WTC11 (cell line): ENCODE results near the gene CSNK1G1. TPM values are rescaled to one million over a fixed set of nuclear protein-coding genes. Genes with fewer than 3 reads are reported as not detected.

Experiments
- ATAC-seq: fragments of 200-7000 bp; cut with Tn5 transposase; 2 replicates; pipeline ENCODE4 v1.10.0; 2021; ENCODE audit warnings: mild to moderate bottlenecking, moderate library complexity
- CTCF ChIA-PET: fragments of 300-600 bp; sonication (Branson Sonifier 250); formaldehyde crosslinking; loops from one replicate; lab custom pipeline; 2021; ENCODE audit warnings: antibody characterized with exemption; lab: Charles Lee
- POLR2A ChIA-PET: fragments of 350-600 bp; sonication (Branson Sonifier 250); formaldehyde crosslinking; loops from one replicate; lab custom pipeline; 2021; ENCODE audit warnings: antibody characterized with exemption; lab: Charles Lee
- DNase-seq: peaks from one replicate; pipeline ENCODE4 v3.0.0; 2021; ENCODE audit warnings: low spot score
- H3K27ac Mint-ChIP-seq: 2 replicates; pipeline ENCODE4 v1.8.0; 2021; ENCODE audit warnings: mixed read lengths
- H3K27me3 Mint-ChIP-seq: 2 replicates; pipeline ENCODE4 v1.8.0; 2021; ENCODE audit warnings: low read depth, mild to moderate bottlenecking, moderate library complexity, mixed read lengths
- H3K36me3 Mint-ChIP-seq: 2 replicates; pipeline ENCODE4 v1.8.0; 2021; ENCODE audit warnings: mixed read lengths
- H3K4me1 Mint-ChIP-seq: 2 replicates; pipeline ENCODE4 v1.8.0; 2022; ENCODE audit warnings: mixed read lengths
- H3K4me3 Mint-ChIP-seq: 2 replicates; pipeline ENCODE4 v1.8.0; 2021; ENCODE audit warnings: mild to moderate bottlenecking, moderate library complexity, mixed read lengths
- H3K9me3 Mint-ChIP-seq: 2 replicates; pipeline ENCODE4 v1.8.0; 2021; ENCODE audit warnings: mixed read lengths
- ATF3 ChIP-seq: sonication (generic); formaldehyde crosslinking; conservative IDR thresholded peaks from 2 replicates; pipeline ENCODE4 v1.8.1; 2022; ENCODE audit warnings: mild to moderate bottlenecking, missing genetic modification reagents
- ERG ChIP-seq: fragments of 250-450 bp; sonication (Bioruptor Pico); IDR thresholded peaks from 2 replicates; pipeline ENCODE4 v1.8.0; 2021; ENCODE audit warnings: mild to moderate bottlenecking
- ETV6 ChIP-seq: sonication (generic); formaldehyde crosslinking; IDR thresholded peaks from 2 replicates; pipeline ENCODE4 v1.8.1; 2022; ENCODE audit warnings: mild to moderate bottlenecking, missing genetic modification reagents
- GTF2I ChIP-seq: fragments of 250-450 bp; sonication (Bioruptor Pico); conservative IDR thresholded peaks from 2 replicates; pipeline ENCODE4 v1.4.0; 2021; ENCODE audit warnings: mild to moderate bottlenecking
- HMGA2 ChIP-seq: fragments of 250-450 bp; sonication (Bioruptor Pico); IDR thresholded peaks from 2 replicates; pipeline ENCODE4 v1.4.0; 2021; ENCODE audit warnings: mild to moderate bottlenecking, moderate library complexity
- JUN ChIP-seq: sonication (generic); formaldehyde crosslinking; IDR thresholded peaks from 2 replicates; pipeline ENCODE4 v1.8.0; 2023; ENCODE audit warnings: mild to moderate bottlenecking, missing genetic modification reagents
- KAT7 ChIP-seq: sonication (generic); formaldehyde crosslinking; IDR thresholded peaks from 2 replicates; pipeline ENCODE4 v1.8.1; 2023; ENCODE audit warnings: missing genetic modification reagents, mild to moderate bottlenecking, borderline replicate concordance
- OVOL2 ChIP-seq: fragments of 250-450 bp; sonication (Bioruptor Pico); IDR thresholded peaks from 2 replicates; pipeline ENCODE4 v1.9.0; 2021; ENCODE audit warnings: mild to moderate bottlenecking, borderline replicate concordance
- RELA ChIP-seq: sonication (generic); formaldehyde crosslinking; IDR thresholded peaks from 2 replicates; pipeline ENCODE4 v1.8.1; 2022; ENCODE audit warnings: missing genetic modification reagents, mild to moderate bottlenecking, borderline replicate concordance
- SMAD3 ChIP-seq: sonication (generic); formaldehyde crosslinking; IDR thresholded peaks from 2 replicates; pipeline ENCODE4 v1.8.0; 2022; ENCODE audit warnings: missing genetic modification reagents, mild to moderate bottlenecking, borderline replicate concordance
- ZNF532 ChIP-seq: fragments of 250-450 bp; sonication (Bioruptor Pico); IDR thresholded peaks from 2 replicates; pipeline ENCODE4 v1.9.0; 2021; ENCODE audit warnings: mild to moderate bottlenecking, borderline replicate concordance
- total RNA-seq: library from RNA; stranded (reverse); gene quantifications from 3 replicates; pipeline ENCODE4 v1.2.3, GENCODE V29; 2021
- TF ChIP-seq, protein P1 (sequence below): fragments of 200-600 bp; IDR thresholded peaks from 2 replicates; pipeline ENCODE4 v1.8.0; 2022; ENCODE audit warnings: antibody characterized with exemption
- TF ChIP-seq, protein P2 (sequence below): sonication (generic); formaldehyde crosslinking; IDR thresholded peaks from 2 replicates; pipeline ENCODE4 v1.8.0; 2022; ENCODE audit warnings: mild to moderate bottlenecking, missing genetic modification reagents

CSNK1G1 gene
- total RNA-seq, 1 experiment from 2014 or later = 19.3 TPM

- TF ChIP-seq, protein P1, sequence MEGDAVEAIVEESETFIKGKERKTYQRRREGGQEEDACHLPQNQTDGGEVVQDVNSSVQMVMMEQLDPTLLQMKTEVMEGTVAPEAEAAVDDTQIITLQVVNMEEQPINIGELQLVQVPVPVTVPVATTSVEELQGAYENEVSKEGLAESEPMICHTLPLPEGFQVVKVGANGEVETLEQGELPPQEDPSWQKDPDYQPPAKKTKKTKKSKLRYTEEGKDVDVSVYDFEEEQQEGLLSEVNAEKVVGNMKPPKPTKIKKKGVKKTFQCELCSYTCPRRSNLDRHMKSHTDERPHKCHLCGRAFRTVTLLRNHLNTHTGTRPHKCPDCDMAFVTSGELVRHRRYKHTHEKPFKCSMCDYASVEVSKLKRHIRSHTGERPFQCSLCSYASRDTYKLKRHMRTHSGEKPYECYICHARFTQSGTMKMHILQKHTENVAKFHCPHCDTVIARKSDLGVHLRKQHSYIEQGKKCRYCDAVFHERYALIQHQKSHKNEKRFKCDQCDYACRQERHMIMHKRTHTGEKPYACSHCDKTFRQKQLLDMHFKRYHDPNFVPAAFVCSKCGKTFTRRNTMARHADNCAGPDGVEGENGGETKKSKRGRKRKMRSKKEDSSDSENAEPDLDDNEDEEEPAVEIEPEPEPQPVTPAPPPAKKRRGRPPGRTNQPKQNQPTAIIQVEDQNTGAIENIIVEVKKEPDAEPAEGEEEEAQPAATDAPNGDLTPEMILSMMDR = no peak
- TF ChIP-seq ETV6 (CRISPR knock-in tag) (no peak), JUN (no peak), HMGA2 (CRISPR knock-in tag) (no peak), OVOL2 (CRISPR knock-in tag) (no peak), ERG (CRISPR knock-in tag) (no peak), GTF2I (CRISPR knock-in tag) (no peak), KAT7 (CRISPR knock-in tag) (no peak)
Observed at GRCh38 chr15:64286473-64286872, 69.5 kb downstream of the CSNK1G1 start (continued).

DNA sequence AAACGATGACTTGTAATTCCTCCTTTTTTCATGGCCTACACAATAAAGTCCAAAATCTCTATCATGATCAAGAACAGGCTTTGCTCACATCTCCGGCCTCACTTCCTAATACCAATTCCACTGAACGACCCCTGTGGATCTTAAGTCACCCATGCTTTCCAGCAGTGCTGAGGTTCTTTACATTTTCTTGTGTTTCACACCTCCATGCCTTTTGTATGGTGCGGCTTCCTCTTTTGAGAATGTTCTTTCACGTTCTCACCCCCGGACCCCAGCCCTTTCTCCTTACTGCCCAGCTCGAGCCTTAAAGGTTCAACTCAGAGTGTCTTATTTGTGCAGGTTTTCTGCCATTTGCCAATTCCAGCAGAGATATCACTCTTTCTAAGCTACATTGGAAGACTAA, 70.1 kb downstream of the CSNK1G1 start:
- no peak for DNase-seq
- CTCF ChIA-PET = interaction anchor here (0.5 kb wide), 1 partner anchor 85 kb away, joined by 3 read pairs; no protein-coding TSS in a partner anchor
- no peak overlapping the region for H3K4me3 Mint-ChIP-seq
- POLR2A ChIA-PET = no interaction called here
- no peaks in the 10 kb centered on the region for H3K36me3 Mint-ChIP-seq
- H3K4me1 Mint-ChIP-seq = peaks cover 9% of the 10 kb centered on the region; the same call in 1 of the 2 replicates
- TF ChIP-seq ATF3 = no peak
- TF ChIP-seq, all 79 proteins: peak for 0
- H3K27ac Mint-ChIP-seq = peak overlapping the region; percentile 29
- ATAC-seq = peak; percentile 36; the same call in 1 of the 2 replicates
- H3K27me3 Mint-ChIP-seq = no peaks in the 10 kb centered on the region
- H3K9me3 Mint-ChIP-seq = peaks cover 3% of the 10 kb centered on the region; the same call in 1 of the 2 replicates

- POLR2A ChIA-PET = no interaction called here
- DNase-seq = no peak
- TF ChIP-seq ZNF532 (CRISPR knock-in tag) = no peak
- TF ChIP-seq, protein P2, sequence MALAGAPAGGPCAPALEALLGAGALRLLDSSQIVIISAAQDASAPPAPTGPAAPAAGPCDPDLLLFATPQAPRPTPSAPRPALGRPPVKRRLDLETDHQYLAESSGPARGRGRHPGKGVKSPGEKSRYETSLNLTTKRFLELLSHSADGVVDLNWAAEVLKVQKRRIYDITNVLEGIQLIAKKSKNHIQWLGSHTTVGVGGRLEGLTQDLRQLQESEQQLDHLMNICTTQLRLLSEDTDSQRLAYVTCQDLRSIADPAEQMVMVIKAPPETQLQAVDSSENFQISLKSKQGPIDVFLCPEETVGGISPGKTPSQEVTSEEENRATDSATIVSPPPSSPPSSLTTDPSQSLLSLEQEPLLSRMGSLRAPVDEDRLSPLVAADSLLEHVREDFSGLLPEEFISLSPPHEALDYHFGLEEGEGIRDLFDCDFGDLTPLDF (CRISPR knock-in tag) = no peak
- no peak for TF ChIP-seq SMAD3 (CRISPR knock-in tag)
- TF ChIP-seq RELA (CRISPR knock-in tag) = no peak
Observed at GRCh38 chr15:64285150-64285549, 70.8 kb downstream of the CSNK1G1 start.

More at GRCh38 chr15:64285150-64285549, 70.8 kb downstream of the CSNK1G1 start:
- H3K27ac Mint-ChIP-seq = no peak overlapping the region
- H3K9me3 Mint-ChIP-seq = peaks cover 3% of the 10 kb centered on the region; the same call in 1 of the 2 replicates
- no peaks in the 10 kb centered on the region for H3K27me3 Mint-ChIP-seq
- ATAC-seq = no peak
- H3K4me3 Mint-ChIP-seq = no peak overlapping the region
- H3K36me3 Mint-ChIP-seq = no peaks in the 10 kb centered on the region
- H3K4me1 Mint-ChIP-seq = peaks cover 9% of the 10 kb centered on the region; the same call in 1 of the 2 replicates
- CTCF ChIA-PET = no interaction called here
